ENCODE results near the gene PEAR1.

- no peak for TF ChIP-seq FOXA1 (IDR thresholded peaks at IDR 0.05)
- TF ChIP-seq BHLHE40 (IDR thresholded peaks at IDR 0.05; ENCODE audit: borderline replicate concordance), result no peak
- no peak for TF ChIP-seq SP1 (IDR thresholded peaks at IDR 0.05)
- no peak for TF ChIP-seq LEF1 (IDR thresholded peaks at IDR 0.05; ENCODE audit: borderline replicate concordance)
- no peak for TF ChIP-seq ZNF384 (IDR thresholded peaks at IDR 0.05)
- TF ChIP-seq SUZ12 (IDR thresholded peaks at IDR 0.05), result no peak
- no peak for TF ChIP-seq FOXM1 (IDR thresholded peaks at IDR 0.05; ENCODE audit: borderline replicate concordance)
- TF ChIP-seq HDGF (IDR thresholded peaks at IDR 0.05; ENCODE audit: borderline replicate concordance), result no peak
- TF ChIP-seq ARNT (IDR thresholded peaks at IDR 0.05), result no peak
- no peak for TF ChIP-seq PKNOX1 (IDR thresholded peaks at IDR 0.05)
- TF ChIP-seq TARDBP (IDR thresholded peaks at IDR 0.05), result no peak
These were observed 44.9 kb upstream of the PEAR1 start for GRCh38 chr1:156848461-156849150.
